Osteocyte (in vitro differentiated cells): ENCODE data around the gene FAM53A. TPM values are rescaled to one million over a fixed set of nuclear protein-coding genes. Genes with fewer than 3 reads are reported as not detected.
"Not testable (repeated sequence)": the region's sequence is repeated elsewhere in the genome, so short reads cannot be mapped to it uniquely, and the experiment has no call there.

Source experiments
- DNase-seq: peaks from one replicate; pipeline ENCODE4 v3.0.0; 2021; ENCODE audit warnings: mixed read lengths; ENCODE audit not compliant: unreplicated experiment; ENCODE audit errors: extremely low spot score
- H3K27ac Mint-ChIP-seq: one replicate; pipeline ENCODE4 v1.8.0; 2021; ENCODE audit warnings: mild to moderate bottlenecking, mixed read lengths; ENCODE audit not compliant: unreplicated experiment
- H3K27me3 Mint-ChIP-seq: one replicate; pipeline ENCODE4 v1.8.0; 2021; ENCODE audit warnings: mixed read lengths; ENCODE audit not compliant: unreplicated experiment
- H3K36me3 Mint-ChIP-seq: one replicate; pipeline ENCODE4 v1.8.0; 2021; ENCODE audit warnings: mixed read lengths; ENCODE audit not compliant: unreplicated experiment
- H3K4me1 Mint-ChIP-seq: one replicate; pipeline ENCODE4 v1.8.0; 2021; ENCODE audit warnings: mixed read lengths; ENCODE audit not compliant: unreplicated experiment
- H3K4me3 Mint-ChIP-seq: one replicate; pipeline ENCODE4 v1.8.0; 2021; ENCODE audit warnings: mild to moderate bottlenecking, moderate library complexity, mixed read lengths; ENCODE audit not compliant: unreplicated experiment
- H3K9me3 Mint-ChIP-seq: one replicate; pipeline ENCODE4 v1.8.0; 2021; ENCODE audit warnings: mixed read lengths; ENCODE audit not compliant: unreplicated experiment
- CTCF ChIP-seq: fragments of 200-600 bp; sonication (generic); IDR thresholded peaks from 2 replicates; pipeline ENCODE4 v1.5.0; 2021; ENCODE audit warnings: antibody characterized with exemption, mild to moderate bottlenecking, moderate library complexity
- total RNA-seq: library from RNA; stranded (reverse); gene quantifications from 2 replicates; pipeline ENCODE4 v1.2.1, GENCODE V29; 2021

FAM53A gene
- total RNA-seq, 1 donor from 2014 or later = 6.2 TPM

- Mint-ChIP-seq H3K27ac (no peak overlapping the region), H3K27me3 (no peaks in the 10 kb centered on the region), H3K4me3 (no peak overlapping the region), H3K4me1 (peaks cover 6% of the 10 kb centered on the region), H3K9me3 (no peaks in the 10 kb centered on the region), H3K36me3 (no peaks in the 10 kb centered on the region)
- no peak for DNase-seq
- TF ChIP-seq CTCF = no peak
Measured at GRCh38 chr4:1608196-1608820, 75.8 kb downstream of the FAM53A start.

DNA sequence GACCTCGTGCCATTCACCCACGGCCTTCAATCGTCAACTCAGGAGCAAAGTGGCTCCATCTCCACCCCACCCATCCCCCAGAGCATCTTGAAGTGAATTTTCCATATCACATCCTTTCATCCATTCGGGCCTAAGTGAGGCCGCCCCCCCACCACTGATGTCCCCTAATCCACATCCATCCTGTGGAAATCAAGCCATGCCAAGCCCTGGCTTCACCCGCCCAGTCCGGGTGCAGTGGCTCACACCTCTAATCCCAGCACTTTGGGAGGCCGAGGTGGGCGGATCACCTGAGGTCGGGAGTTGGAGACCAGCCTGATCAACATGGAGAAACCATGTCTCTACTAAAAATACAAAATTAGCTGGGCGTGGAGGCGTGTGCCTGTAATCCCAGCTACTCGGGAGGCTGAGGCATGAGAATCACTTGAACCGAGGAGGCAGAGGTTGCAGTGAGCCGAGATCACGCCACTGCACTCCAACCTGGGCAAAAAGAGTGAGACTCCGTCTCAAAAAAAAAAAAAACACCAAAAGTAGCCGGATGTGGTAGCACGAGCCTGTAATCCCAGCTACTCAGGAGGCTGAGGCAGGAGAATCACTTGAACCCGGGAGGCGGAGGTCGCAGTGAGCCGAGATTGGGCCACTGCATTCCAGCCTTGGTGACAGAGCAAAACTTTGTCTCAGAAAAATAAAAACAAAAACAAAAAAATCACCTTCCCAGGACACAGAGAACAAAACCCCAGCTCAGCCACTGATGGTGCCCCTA is 76.5 kb downstream of the FAM53A start:
- H3K27me3 Mint-ChIP-seq, H3K27ac Mint-ChIP-seq, DNase-seq: not testable (repeated sequence)

DNA sequence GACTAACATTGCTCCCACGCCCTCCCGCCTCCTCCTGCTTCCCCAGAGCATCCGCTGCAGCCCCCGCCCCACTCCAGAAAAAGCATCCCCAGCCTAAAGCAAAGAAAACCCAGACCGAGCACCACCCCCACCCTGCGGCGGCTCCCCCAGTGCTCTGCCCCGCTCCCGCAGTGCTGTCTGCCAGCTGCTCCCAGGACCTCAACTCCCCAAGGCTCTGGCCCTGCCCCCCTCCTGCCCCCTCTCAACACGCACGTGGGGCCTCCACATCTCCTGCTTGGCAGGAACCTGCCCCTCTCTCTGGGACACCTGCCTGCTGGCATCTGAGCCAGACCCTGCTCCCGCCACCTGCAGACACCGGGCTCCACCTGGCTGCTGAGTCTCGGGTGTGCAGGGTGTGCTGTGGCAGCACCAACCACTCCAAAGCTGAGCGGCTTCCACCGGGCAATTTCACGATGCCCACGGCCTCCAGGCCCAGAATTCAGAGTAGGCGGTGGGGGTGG is 79.4 kb downstream of the FAM53A start:
- Mint-ChIP-seq H3K27me3 (no peaks in the 10 kb centered on the region), H3K9me3 (no peaks in the 10 kb centered on the region), H3K36me3 (no peaks in the 10 kb centered on the region), H3K4me3 (no peak overlapping the region), H3K27ac (no peak overlapping the region), H3K4me1 (peaks cover 10% of the 10 kb centered on the region)
- TF ChIP-seq CTCF = no peak
- no peak for DNase-seq

More for the DNA sequence above, 76.5 kb downstream of the FAM53A start:
- H3K9me3 Mint-ChIP-seq, H3K4me1 Mint-ChIP-seq, H3K36me3 Mint-ChIP-seq, H3K4me3 Mint-ChIP-seq: not testable (repeated sequence)

GRCh38 chr4:1604181-1604705 is 79.9 kb downstream of the FAM53A start:
- Mint-ChIP-seq H3K9me3 (no peaks in the 10 kb centered on the region), H3K27me3 (no peaks in the 10 kb centered on the region), H3K27ac (no peak overlapping the region), H3K4me3 (no peak overlapping the region), H3K4me1 (peaks cover 10% of the 10 kb centered on the region), H3K36me3 (no peaks in the 10 kb centered on the region)
- no peak for DNase-seq
- TF ChIP-seq CTCF = no peak

- no peaks in the 10 kb centered on the region for H3K9me3 Mint-ChIP-seq
- no peaks in the 10 kb centered on the region for H3K36me3 Mint-ChIP-seq
- no peak for TF ChIP-seq CTCF
- H3K27ac Mint-ChIP-seq = no peak overlapping the region
- no peak for DNase-seq
- no peak overlapping the region for H3K4me3 Mint-ChIP-seq
- H3K27me3 Mint-ChIP-seq = no peaks in the 10 kb centered on the region
- H3K4me1 Mint-ChIP-seq = peaks cover 10% of the 10 kb centered on the region
Measured at GRCh38 chr4:1603413-1604135, 80.5 kb downstream of the FAM53A start.
